Measurements from ENCODE around the gene NBPF1.
"Not testable (repeated sequence)": the region's sequence is repeated elsewhere in the genome, so short reads cannot be mapped to it uniquely, and the experiment has no call there.

NBPF1 gene

DNA sequence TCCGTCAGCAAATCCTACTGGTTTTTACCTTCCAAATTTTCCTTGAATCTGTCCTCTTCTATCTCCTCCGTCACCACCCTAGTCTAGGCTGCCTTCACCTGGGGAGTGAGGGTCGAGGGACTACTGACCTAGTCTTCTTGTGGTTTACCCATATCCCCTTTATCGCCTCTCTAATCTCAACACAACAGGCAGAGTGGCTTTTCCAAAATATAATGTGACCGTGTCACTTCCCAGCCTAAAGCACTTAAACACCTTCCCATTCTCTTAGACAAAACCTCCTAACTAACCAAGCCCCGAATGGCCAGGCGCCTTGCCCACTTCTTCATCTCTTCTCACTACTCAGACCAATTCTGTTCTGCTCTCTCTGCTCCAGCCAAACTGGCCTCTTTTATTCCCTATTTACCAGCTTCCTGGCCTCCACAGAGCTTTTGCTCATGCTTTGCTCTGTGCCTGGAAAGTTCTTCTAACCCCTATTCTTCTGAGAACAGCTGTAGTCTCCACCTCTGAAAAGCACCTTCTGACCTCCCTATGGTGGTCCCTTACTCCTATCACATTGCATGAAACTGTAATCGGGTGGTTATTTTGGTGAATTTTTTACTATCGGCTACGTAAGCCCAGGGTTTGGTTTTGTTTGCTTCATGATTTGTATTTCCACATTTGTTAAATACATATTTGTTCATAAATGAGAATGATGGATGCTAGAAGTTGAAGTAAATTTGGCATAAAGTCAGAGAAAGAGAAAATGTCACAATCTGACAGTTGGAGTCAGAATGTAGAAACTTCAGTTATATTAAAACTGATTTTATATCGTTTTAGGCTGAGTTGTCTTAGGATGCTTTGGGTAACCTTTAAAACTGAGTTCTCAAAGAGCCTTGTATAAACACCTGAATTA is 1.2 kb upstream of the NBPF1 start:
- H3K9ac ChIP-seq, result no peak overlapping the region
- TF ChIP-seq, protein P1, sequence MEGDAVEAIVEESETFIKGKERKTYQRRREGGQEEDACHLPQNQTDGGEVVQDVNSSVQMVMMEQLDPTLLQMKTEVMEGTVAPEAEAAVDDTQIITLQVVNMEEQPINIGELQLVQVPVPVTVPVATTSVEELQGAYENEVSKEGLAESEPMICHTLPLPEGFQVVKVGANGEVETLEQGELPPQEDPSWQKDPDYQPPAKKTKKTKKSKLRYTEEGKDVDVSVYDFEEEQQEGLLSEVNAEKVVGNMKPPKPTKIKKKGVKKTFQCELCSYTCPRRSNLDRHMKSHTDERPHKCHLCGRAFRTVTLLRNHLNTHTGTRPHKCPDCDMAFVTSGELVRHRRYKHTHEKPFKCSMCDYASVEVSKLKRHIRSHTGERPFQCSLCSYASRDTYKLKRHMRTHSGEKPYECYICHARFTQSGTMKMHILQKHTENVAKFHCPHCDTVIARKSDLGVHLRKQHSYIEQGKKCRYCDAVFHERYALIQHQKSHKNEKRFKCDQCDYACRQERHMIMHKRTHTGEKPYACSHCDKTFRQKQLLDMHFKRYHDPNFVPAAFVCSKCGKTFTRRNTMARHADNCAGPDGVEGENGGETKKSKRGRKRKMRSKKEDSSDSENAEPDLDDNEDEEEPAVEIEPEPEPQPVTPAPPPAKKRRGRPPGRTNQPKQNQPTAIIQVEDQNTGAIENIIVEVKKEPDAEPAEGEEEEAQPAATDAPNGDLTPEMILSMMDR (IDR thresholded peaks at IDR 0.05), result no peak
- no peak overlapping the region for H3K27ac ChIP-seq
- H3K9me3 ChIP-seq (ENCODE audit: control insufficient read depth, low read length), result no peaks in the 10 kb centered on the region
- no peaks in the 10 kb centered on the region for H3K27me3 ChIP-seq (ENCODE audit: control insufficient read depth, insufficient read depth, low read length)
- peak overlapping the region; percentile 98 for H2AFZ ChIP-seq
- H3K4me1 ChIP-seq, result peaks cover 11% of the 10 kb centered on the region
- H3K4me2 ChIP-seq (ENCODE audit: low read length), result no peak overlapping the region
- H3K79me2 ChIP-seq, result no peaks in the 10 kb centered on the region
- H3K36me3 ChIP-seq (ENCODE audit: control insufficient read depth, insufficient read depth, low read length), result no peaks in the 10 kb centered on the region
- no peak overlapping the region for H3K4me3 ChIP-seq (ENCODE audit: low read depth, low read length)

DNA sequence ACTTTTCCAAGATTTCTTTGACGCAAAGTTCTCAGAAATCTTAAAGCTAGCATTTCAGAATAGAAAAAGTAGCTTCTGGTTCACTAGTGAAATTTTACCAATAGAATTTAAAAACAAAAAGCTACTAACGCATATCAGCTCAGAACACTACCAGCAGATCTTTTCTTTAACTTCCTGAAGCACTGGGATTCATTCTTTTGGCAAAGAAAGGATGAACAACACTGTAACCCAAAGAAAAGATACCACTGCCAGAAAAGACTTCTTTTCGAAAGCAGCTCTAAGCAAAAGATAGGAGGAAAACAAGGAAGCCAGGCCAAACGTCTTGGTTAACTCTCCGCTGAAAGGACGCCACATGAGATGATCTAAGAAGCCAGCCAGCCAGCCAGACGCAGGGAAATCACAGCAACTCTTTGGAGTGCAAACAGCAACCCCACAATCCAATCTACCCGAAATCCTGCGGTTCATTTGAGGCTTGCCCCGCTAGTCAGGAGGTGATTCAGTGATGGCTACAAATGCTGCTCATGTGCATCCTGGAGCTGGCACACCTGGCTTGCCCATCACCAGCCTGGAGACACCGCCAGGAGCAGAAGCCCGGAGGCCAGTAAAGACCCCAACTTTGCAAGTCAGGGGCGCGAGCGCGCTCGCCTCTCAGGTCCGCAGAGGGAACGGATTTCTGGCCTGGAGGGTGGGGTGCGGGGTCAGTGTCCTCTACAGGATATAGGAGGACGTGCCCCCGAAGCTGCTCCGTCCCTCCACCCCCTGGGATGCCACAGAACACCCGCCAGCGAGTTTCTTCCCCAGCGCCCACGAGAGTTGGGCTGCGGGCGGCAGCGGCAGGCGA is 812 bp downstream of the NBPF1 start:
- H3K4me2 ChIP-seq (ENCODE audit: low read length), result peak overlapping the region; percentile 57
- peak overlapping the region; percentile 80 for H3K4me3 ChIP-seq (ENCODE audit: low read depth, low read length)
- TF ChIP-seq, protein P1 (IDR thresholded peaks at IDR 0.05), result no peak
- no peaks in the 10 kb centered on the region for H3K36me3 ChIP-seq (ENCODE audit: control insufficient read depth, insufficient read depth, low read length)
- no peaks in the 10 kb centered on the region for H3K27me3 ChIP-seq (ENCODE audit: control insufficient read depth, insufficient read depth, low read length)
- peaks cover 3% of the 10 kb centered on the region for H3K79me2 ChIP-seq
- peak overlapping the region; percentile 98 for H2AFZ ChIP-seq
- peak overlapping the region; percentile 47 for H3K9ac ChIP-seq
- peaks cover 11% of the 10 kb centered on the region for H3K4me1 ChIP-seq
- peak overlapping the region; percentile 15 for H3K27ac ChIP-seq
- H3K9me3 ChIP-seq (ENCODE audit: control insufficient read depth, low read length), result no peaks in the 10 kb centered on the region

DNA sequence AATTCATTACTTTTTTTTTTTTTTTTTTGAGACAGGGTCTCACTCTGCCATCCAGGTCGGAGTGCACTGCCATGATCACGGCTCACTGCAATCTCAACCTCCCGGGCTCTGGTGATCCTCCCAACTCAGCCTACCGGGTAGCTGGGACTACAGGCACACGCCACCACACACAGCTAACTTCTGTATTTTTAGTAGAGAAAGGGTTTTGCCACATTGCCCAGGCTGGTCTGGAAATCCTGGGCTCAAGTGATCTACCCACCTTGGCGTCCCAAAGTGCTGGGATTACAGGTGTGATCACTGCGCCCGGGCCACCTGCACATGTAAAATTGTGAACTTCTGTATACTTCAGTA is 1.4 kb downstream of the NBPF1 start:
- not testable (repeated sequence) for H3K79me2 ChIP-seq; H3K27ac ChIP-seq; H3K9ac ChIP-seq; H3K36me3 ChIP-seq (ENCODE audit: control insufficient read depth, insufficient read depth, low read length); H3K9me3 ChIP-seq (ENCODE audit: control insufficient read depth, low read length); H3K27me3 ChIP-seq (ENCODE audit: control insufficient read depth, insufficient read depth, low read length)
- Histone ChIP-seq H3K4me2 (ENCODE audit: low read length) (peak overlapping the region; percentile 57), H3K4me3 (ENCODE audit: low read depth, low read length) (peak overlapping the region; percentile 80), H3K4me1 (peaks cover 11% of the 10 kb centered on the region), H2AFZ (peak overlapping the region; percentile 98)

DNA sequence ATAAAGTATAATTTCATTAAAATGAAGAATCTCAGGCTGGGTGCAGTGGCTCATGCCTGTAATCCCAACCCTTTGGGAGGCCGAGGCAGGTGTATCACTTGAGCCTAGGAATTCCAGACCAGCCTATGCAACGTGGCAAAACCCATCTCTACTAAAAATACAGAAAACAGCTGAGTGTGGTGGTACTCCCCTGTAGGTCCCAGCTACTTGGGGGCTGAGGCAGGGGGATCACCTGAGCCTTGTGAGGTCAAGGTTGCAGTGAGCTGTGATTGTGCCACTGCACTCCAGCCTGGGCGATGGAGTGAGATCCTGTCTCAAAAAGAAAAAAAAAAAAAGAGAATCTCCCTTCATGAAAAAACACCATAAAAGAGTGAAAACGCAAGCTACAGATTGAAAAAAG is 2.2 kb downstream of the NBPF1 start:
- H3K4me2 ChIP-seq (ENCODE audit: low read length); H3K79me2 ChIP-seq; H3K4me3 ChIP-seq (ENCODE audit: low read depth, low read length); H3K27me3 ChIP-seq (ENCODE audit: control insufficient read depth, insufficient read depth, low read length); H3K9ac ChIP-seq; H2AFZ ChIP-seq; H3K36me3 ChIP-seq (ENCODE audit: control insufficient read depth, insufficient read depth, low read length); H3K27ac ChIP-seq; H3K9me3 ChIP-seq (ENCODE audit: control insufficient read depth, low read length): not testable (repeated sequence)
- peaks cover 11% of the 10 kb centered on the region for H3K4me1 ChIP-seq

DNA sequence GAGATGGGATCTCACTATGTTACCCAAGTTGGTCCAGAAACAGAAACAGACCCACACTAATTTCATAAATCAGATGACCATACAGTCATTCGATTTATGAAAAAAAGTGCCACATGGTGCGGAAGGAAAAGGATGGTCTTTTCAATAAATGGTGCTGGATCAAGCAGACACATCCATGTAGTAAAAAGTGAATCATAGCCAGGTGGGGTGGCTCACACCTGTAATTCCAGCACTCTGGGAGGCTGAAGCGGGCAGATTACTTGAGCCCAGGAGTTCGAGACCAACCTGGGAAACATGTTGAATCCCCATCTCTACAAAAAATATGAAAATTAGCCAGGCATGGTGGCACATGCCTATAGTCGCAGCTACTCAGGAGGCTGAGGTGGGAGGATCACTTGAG is 2.8 kb downstream of the NBPF1 start:
- H3K4me1 ChIP-seq, result peaks cover 11% of the 10 kb centered on the region
- not testable (repeated sequence) for H3K4me2 ChIP-seq (ENCODE audit: low read length); H3K36me3 ChIP-seq (ENCODE audit: control insufficient read depth, insufficient read depth, low read length)

DNA sequence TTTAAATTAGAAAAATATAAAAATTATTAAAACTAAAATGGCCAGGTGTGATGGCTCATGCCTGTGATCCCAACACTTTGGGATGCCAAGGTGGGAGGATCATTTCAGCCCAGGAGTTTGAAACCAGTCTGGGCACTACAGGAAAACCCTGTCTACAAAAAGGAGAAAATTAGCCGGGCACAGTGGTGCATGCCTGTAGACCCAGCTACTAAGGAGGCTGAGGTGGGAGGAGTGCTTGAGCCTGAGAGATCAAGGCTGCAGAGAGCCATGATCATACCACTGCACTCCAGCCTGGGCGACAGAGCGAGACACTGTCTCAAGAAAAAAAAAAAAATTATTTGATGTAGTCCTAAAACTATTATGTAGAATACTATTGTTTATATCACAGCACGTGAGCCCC is 3.6 kb downstream of the NBPF1 start:
- H3K27ac ChIP-seq; H3K9ac ChIP-seq; H3K79me2 ChIP-seq; H3K9me3 ChIP-seq (ENCODE audit: control insufficient read depth, low read length); H3K4me3 ChIP-seq (ENCODE audit: low read depth, low read length); H3K27me3 ChIP-seq (ENCODE audit: control insufficient read depth, insufficient read depth, low read length); H3K36me3 ChIP-seq (ENCODE audit: control insufficient read depth, insufficient read depth, low read length); H3K4me2 ChIP-seq (ENCODE audit: low read length); H2AFZ ChIP-seq: not testable (repeated sequence)
- H3K4me1 ChIP-seq, result peaks cover 11% of the 10 kb centered on the region

More for the DNA sequence above, 2.8 kb downstream of the NBPF1 start:
- H3K4me3 ChIP-seq (ENCODE audit: low read depth, low read length); H3K27me3 ChIP-seq (ENCODE audit: control insufficient read depth, insufficient read depth, low read length); H3K27ac ChIP-seq; H2AFZ ChIP-seq; H3K9ac ChIP-seq; H3K9me3 ChIP-seq (ENCODE audit: control insufficient read depth, low read length); H3K79me2 ChIP-seq: not testable (repeated sequence)

Data from parathyroid adenoma (tissue), 2 donors.